HepG2 (cell line): ENCODE data around the gene VMO1. TPM values are rescaled to one million over a fixed set of nuclear protein-coding genes. Genes with fewer than 3 reads are reported as not detected.
A peak's percentile ranks its signal among the peaks of the same experiment; 100 is the strongest.

Source experiments
- AGO2 ChIP-seq: fragments of 200-400 bp; formaldehyde crosslinking; optimal IDR thresholded peaks from 2 replicates; pipeline ENCODE3; 2017; ENCODE audit warnings: mild to moderate bottlenecking, low read depth, low read length, moderate library complexity
- CHD2 ChIP-seq: IDR thresholded peaks from 2 replicates; pipeline ENCODE4 v1.6.1; 2011; ENCODE audit warnings: low read depth, low read length, improper control_type of control experiment
- HDAC1 ChIP-seq: sonication (generic); formaldehyde crosslinking; IDR thresholded peaks from 2 replicates; pipeline ENCODE4 v1.5.1; 2020; ENCODE audit warnings: mild to moderate bottlenecking, missing genetic modification reagents
- HNF4G ChIP-seq, 2 experiments: sonication (generic) in 1 of 2; formaldehyde crosslinking in 1 of 2; IDR thresholded peaks; 2 replicates each; pipeline versions ENCODE4 v1.4.0 to v1.6.1; 2011 to 2020; ENCODE audit warnings: borderline replicate concordance in 2 of 2, low read depth in 2 of 2, mild to moderate bottlenecking in 2 of 2, low read length in 1 of 2, missing genetic modification reagents in 1 of 2, moderate library complexity in 1 of 2
- HNRNPK ChIP-seq: fragments of 200-400 bp; formaldehyde crosslinking; IDR thresholded peaks from 2 replicates; pipeline ENCODE4 v1.6.1; 2018; ENCODE audit warnings: low read length, low read depth, moderate library complexity, mild to moderate bottlenecking; ENCODE audit not compliant: poor library complexity, severe bottlenecking
- HNRNPLL ChIP-seq: fragments of 200-400 bp; formaldehyde crosslinking; IDR thresholded peaks from 2 replicates; pipeline ENCODE4 v1.6.1; 2017; ENCODE audit warnings: mild to moderate bottlenecking, low read depth, low read length; ENCODE audit not compliant: poor library complexity, severe bottlenecking
- KMT2A ChIP-seq: sonication (generic); formaldehyde crosslinking; IDR thresholded peaks from 2 replicates; pipeline ENCODE4 v1.4.0; 2020; ENCODE audit warnings: missing genetic modification reagents
- MZF1 ChIP-seq: sonication (generic); formaldehyde crosslinking; IDR thresholded peaks from 2 replicates; pipeline ENCODE4 v1.8.1; 2023; ENCODE audit warnings: mild to moderate bottlenecking, missing genetic modification reagents, borderline replicate concordance
- NCOR1 ChIP-seq: fragments of 200-600 bp; sonication (generic); IDR thresholded peaks from 2 replicates; pipeline ENCODE4 v1.7.0; 2017; ENCODE audit warnings: antibody characterized with exemption, low read length, borderline replicate concordance
- NFKB2 ChIP-seq: sonication (generic); formaldehyde crosslinking; IDR thresholded peaks from 2 replicates; pipeline ENCODE4 v1.4.0; 2020; ENCODE audit warnings: missing genetic modification reagents, borderline replicate concordance
- ONECUT2 ChIP-seq: sonication (generic); formaldehyde crosslinking; IDR thresholded peaks from 2 replicates; pipeline ENCODE4 v1.4.0; 2020; ENCODE audit warnings: missing genetic modification reagents
- PCBP1 ChIP-seq: fragments of 200-400 bp; formaldehyde crosslinking; IDR thresholded peaks from 2 replicates; pipeline ENCODE4 v1.6.1; 2017; ENCODE audit warnings: mild to moderate bottlenecking, low read depth, low read length, borderline replicate concordance
- SP1 ChIP-seq, 2 experiments: fragments of 450-650 bp in 1 of 2; sonication (generic) in 1 of 2; formaldehyde crosslinking in 1 of 2; IDR thresholded peaks; 2 replicates each; pipeline versions ENCODE4 v1.4.0 to v1.6.1; 2016 to 2020; ENCODE audit warnings: missing genetic modification reagents in 1 of 2
- SRSF1 ChIP-seq: fragments of 200-400 bp; formaldehyde crosslinking; optimal IDR thresholded peaks from 2 replicates; pipeline ENCODE3; 2017; ENCODE audit warnings: mild to moderate bottlenecking, low read depth, low read length, moderate library complexity
- TAF15 ChIP-seq: fragments of 200-400 bp; formaldehyde crosslinking; IDR thresholded peaks from one replicate; pipeline ENCODE4 v1.6.1; 2018; ENCODE audit warnings: mild to moderate bottlenecking, low read depth, low read length; ENCODE audit not compliant: poor library complexity, severe bottlenecking
- THAP11 ChIP-seq: IDR thresholded peaks from 2 replicates; pipeline ENCODE4 v1.6.1; 2016; ENCODE audit warnings: missing biosample characterization, missing genetic modification reagents
- TOPORS ChIP-seq: sonication (generic); formaldehyde crosslinking; IDR thresholded peaks from 2 replicates; pipeline ENCODE4 v1.8.0; 2023; ENCODE audit warnings: mild to moderate bottlenecking, missing genetic modification reagents
- ZNF24 ChIP-seq: fragments of 450-650 bp; IDR thresholded peaks from 2 replicates; pipeline ENCODE4 v1.6.1; 2017; ENCODE audit warnings: antibody characterized with exemption, mild to moderate bottlenecking
- ZNF672 ChIP-seq: sonication (generic); formaldehyde crosslinking; IDR thresholded peaks from 2 replicates; pipeline ENCODE4 v1.8.1; 2022; ENCODE audit warnings: missing genetic modification reagents
- polyA plus RNA-seq, 8 experiments: library from polyadenylated mRNA; depleted of rRNA in 3 of 8; stranded (reverse) in 7 of 8; unstranded in 1 of 8; fragments of >200 nt; fragmentation: Illumina TruSeq in 4 of 8; extraction: Trizol in 4 of 8; gene quantifications; 2 replicates each; pipeline versions ENCODE4 v1.2.1 to v1.2.3, GENCODE V29; 2011 to 2016; ENCODE audit warnings: low read depth in 4 of 8, missing spikeins in 1 of 8, mixed read lengths in 1 of 8; ENCODE audit not compliant: insufficient read depth in 1 of 8
- total RNA-seq, 5 experiments: library from RNA; depleted of rRNA; stranded (reverse); fragments of >200 nt; fragmentation: Illumina TruSeq; extraction: Trizol; gene quantifications; 2 replicates each; pipeline ENCODE4 v1.2.3, GENCODE V29; 2016; ENCODE audit warnings: low read depth in 1 of 5
- TF ChIP-seq, protein P1 (sequence below): sonication (generic); formaldehyde crosslinking; IDR thresholded peaks from 2 replicates; pipeline ENCODE4 v1.5.0; 2020; ENCODE audit warnings: mild to moderate bottlenecking, missing genetic modification reagents, moderate library complexity
- TF ChIP-seq, protein P2 (sequence below): IDR thresholded peaks from 2 replicates; pipeline ENCODE4 v1.6.1; 2016; ENCODE audit warnings: control low read depth

VMO1 gene
- total and polyA plus RNA-seq, 2 of the 13 experiments (the other 11 are each of a cell fraction or from before 2014, with no cell fraction given) = not detected

DNA sequence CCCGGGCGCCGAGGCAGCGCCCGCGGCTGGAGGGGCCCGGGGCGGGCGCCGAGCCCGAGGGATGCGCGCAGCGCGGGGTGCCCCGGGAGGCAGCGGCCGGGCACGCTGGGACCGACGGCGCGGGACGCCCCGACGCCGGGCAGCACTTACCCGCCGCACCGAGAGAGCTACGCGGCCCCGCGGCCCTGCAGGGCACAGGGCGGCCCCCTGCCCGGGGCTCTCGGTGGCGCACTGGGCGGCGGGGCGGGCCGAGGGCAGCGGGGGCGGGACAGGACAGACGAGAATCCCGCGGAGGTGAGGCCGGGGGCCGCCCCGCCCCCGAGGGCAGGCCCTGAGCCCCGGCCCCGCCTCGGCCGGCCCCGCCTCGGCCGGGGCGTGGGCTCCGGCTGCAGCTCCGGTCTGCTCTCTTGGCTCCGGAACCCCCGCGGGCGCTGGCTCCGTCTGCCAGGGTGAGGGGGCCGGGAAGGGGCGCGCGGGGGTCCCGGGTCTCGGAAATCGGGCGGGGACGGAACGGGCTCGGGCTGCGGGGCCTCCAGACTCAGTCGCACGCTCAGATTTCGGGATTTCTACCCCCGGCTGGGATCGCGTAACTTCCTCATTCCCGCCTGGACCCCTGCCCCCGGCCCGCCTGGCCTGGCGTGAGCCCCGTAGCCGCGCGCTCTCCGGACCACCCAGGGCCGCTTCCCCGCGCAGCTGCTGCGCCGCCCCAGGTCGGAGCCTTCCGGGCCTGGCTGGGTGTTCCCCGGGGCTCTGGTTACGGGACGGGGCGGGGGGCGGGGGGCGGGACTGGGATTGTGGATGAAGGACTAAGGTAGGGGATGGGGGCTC lies 20.8 kb upstream of the VMO1 start, which contains the start of gene PLD2 (continued):
- peak; percentile 26 for TF ChIP-seq HNRNPLL
- no peak for TF ChIP-seq TAF15
- TF ChIP-seq, protein P1, sequence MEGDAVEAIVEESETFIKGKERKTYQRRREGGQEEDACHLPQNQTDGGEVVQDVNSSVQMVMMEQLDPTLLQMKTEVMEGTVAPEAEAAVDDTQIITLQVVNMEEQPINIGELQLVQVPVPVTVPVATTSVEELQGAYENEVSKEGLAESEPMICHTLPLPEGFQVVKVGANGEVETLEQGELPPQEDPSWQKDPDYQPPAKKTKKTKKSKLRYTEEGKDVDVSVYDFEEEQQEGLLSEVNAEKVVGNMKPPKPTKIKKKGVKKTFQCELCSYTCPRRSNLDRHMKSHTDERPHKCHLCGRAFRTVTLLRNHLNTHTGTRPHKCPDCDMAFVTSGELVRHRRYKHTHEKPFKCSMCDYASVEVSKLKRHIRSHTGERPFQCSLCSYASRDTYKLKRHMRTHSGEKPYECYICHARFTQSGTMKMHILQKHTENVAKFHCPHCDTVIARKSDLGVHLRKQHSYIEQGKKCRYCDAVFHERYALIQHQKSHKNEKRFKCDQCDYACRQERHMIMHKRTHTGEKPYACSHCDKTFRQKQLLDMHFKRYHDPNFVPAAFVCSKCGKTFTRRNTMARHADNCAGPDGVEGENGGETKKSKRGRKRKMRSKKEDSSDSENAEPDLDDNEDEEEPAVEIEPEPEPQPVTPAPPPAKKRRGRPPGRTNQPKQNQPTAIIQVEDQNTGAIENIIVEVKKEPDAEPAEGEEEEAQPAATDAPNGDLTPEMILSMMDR (CRISPR knock-in tag) = no peak; the same call in 1 of the 2 replicates
- TF ChIP-seq ONECUT2 = no peak
- no peak for TF ChIP-seq HDAC1
- no peak for TF ChIP-seq SRSF1
- no peak for TF ChIP-seq AGO2
- TF ChIP-seq CHD2 = peak; percentile 86
- peak; percentile 45; the same call in 1 of the 2 replicates for TF ChIP-seq NFKB2 (CRISPR knock-in tag)
- 0 out of 2 replicates have a peak, but pooled peaks have one; percentile 42 for TF ChIP-seq TOPORS
- no peak for TF ChIP-seq NCOR1
- TF ChIP-seq ZNF672 (CRISPR knock-in tag) = no peak
- TF ChIP-seq, protein P2, sequence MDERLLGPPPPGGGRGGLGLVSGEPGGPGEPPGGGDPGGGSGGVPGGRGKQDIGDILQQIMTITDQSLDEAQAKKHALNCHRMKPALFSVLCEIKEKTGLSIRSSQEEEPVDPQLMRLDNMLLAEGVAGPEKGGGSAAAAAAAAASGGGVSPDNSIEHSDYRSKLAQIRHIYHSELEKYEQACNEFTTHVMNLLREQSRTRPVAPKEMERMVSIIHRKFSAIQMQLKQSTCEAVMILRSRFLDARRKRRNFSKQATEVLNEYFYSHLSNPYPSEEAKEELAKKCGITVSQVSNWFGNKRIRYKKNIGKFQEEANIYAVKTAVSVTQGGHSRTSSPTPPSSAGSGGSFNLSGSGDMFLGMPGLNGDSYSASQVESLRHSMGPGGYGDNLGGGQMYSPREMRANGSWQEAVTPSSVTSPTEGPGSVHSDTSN = no peak
- TF ChIP-seq ZNF24 = no peak
- TF ChIP-seq HNF4G (IDR thresholded peaks at IDR 0.05; ENCODE audit: borderline replicate concordance, low read depth, low read length) = peak; percentile 5; the same call in 1 of the 2 replicates
- TF ChIP-seq HNF4G (CRISPR knock-in tag; IDR thresholded peaks at IDR 0.05; ENCODE audit: borderline replicate concordance, low read depth) = no peak
- TF ChIP-seq THAP11 (CRISPR knock-in tag) = no peak
- no peak for TF ChIP-seq MZF1
- no peak for TF ChIP-seq PCBP1
- TF ChIP-seq SP1 (IDR thresholded peaks at IDR 0.05) = no peak
- TF ChIP-seq SP1 (CRISPR knock-in tag; IDR thresholded peaks at IDR 0.05) = peak; percentile 68
- TF ChIP-seq KMT2A = no peak
- TF ChIP-seq HNRNPK = peak; percentile 32
